NCI-H446 treated with DMSO at 0.1 percent for 48 hours (cell line): ENCODE measurements around the gene SLC35E1.
"Not testable (repeated sequence)": the region's sequence is repeated elsewhere in the genome, so short reads cannot be mapped to it uniquely, and the experiment has no call there.

Source experiments
- DNase-seq: peaks from one replicate; lab custom pipeline; 2025; lab: John Stamatoyannopoulos, UW

The SLC35E1 gene

GRCh38 chr19:16581145-16581970, 9.1 kb upstream of the SLC35E1 start:
- DNase-seq: no peak

DNA sequence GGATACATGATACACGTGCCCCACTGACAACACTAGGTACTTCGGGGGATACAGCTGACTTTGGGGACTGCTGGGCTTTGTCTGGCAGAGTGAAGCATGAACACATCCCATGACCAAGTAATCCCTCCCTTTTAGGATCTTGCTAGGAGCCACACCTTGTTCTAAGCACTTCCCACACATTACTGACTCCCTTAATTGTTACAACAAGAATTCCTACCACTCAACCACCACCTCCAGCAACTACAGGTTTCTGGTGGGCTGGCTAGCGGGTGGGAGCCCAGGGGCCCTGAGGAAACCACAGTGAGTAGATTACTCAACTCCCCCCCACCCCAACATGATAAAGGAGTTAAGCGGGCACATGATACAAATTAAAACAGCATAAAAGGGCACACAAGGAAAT, 7.2 kb upstream of the SLC35E1 start:
- DNase-seq: no peak

DNA sequence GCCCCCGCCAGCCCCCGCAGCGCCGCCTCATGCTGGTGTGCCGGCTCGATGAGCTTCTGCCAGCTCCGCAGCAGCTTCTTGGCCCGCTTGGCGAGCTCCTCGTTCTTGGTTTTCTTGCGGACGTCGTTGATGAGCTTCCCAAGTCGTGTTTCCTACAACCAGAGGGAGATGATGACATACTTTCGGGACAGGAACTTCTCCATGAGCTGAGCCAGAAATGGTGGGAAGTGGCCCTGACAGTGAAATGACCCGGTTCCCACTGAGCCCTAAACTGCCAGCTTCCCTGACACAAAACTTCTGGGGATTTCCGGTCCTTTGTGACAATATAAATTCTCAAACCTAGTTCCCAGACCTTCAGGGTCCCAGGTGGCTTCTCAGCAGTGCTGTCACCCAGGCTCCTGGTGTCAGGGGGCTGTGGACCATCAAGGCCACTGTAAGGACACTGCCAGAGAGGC, 5.3 kb upstream of the SLC35E1 start:
- DNase-seq: no peak

- no peak for DNase-seq
Measured at GRCh38 chr19:16576690-16577530, 4.7 kb upstream of the SLC35E1 start.

GRCh38 chr19:16575861-16576689, 3.9 kb upstream of the SLC35E1 start:
- no peak for DNase-seq

DNA sequence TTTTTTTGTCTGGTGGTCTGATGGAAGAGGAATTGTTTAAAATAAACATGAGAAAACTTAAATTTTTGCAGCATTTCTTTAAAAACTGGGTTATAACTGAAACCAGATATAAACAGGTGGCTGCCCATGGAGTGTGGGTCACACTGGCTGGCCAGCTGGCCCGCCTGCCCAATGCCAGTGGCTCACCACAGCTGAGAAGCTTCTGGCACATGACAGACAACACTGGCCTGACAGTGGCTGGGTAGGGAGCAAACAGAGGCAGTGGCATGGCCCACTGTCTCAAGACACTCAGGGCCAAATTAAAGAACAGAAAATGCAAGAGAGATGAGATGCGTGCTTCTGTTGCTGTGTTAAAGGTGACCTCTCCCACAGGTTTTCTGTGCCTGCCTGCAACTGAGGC, 3.1 kb upstream of the SLC35E1 start:
- DNase-seq: no peak

DNA sequence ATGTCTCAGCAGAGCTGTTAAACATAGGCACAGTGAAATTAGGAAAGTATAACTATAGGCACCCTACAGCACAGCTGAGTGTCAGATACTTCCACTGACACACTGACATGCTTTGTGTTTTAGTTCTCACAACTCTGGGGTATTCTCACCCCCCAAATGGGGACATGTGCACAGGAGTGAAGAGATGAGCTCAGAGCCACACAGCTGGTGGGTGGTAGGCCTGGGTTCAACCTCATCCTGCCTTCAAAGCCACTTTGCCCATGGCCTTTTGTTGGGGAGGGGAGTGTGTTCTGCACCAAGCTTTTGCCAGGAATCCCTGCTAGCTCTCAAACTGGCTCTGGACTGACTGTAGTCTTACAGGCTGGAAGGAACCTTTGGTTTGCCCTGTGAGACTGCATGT, 1.7 kb upstream of the SLC35E1 start:
- DNase-seq: no peak

DNA sequence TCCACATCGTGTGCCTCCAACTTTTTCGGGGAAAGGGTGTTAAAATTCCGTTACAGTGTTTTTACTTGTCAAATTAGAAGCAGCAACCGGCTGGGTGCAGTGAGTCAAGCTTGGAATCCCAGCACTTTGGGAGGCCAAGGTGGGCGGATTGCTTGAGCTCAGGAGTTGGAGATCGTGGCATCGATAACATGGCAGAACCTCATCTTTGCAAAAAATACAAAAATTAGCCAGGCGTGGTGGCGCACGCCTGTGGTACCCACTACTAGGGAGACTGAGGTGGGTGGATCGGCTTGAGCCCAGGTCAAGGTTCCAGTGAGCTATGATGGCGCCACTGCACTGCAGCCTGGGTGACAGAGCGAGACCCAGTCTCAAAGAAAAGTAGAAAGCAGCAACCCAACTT, 1.1 kb upstream of the SLC35E1 start:
- DNase-seq: no peak

GRCh38 chr19:16571822-16572331, 338 bp downstream of the SLC35E1 start:
- no peak for DNase-seq

- peak; percentile 40 for DNase-seq
Measured at GRCh38 chr19:16571283-16571682, 932 bp downstream of the SLC35E1 start.

GRCh38 chr19:16569609-16570320, 2.5 kb downstream of the SLC35E1 start:
- no peak for DNase-seq

GRCh38 chr19:16566702-16567101, 5.5 kb downstream of the SLC35E1 start:
- no peak for DNase-seq

- no peak for DNase-seq
Measured at GRCh38 chr19:16566161-16566560, 6.1 kb downstream of the SLC35E1 start.

- no peak for DNase-seq
Measured at GRCh38 chr19:16564842-16565241, 7.4 kb downstream of the SLC35E1 start.

GRCh38 chr19:16562608-16563025, 9.6 kb downstream of the SLC35E1 start:
- DNase-seq: no peak

GRCh38 chr19:16561382-16561781, 10.8 kb downstream of the SLC35E1 start:
- DNase-seq: peak; percentile 92

- DNase-seq: no peak
Measured at GRCh38 chr19:16559780-16560276, 12.4 kb downstream of the SLC35E1 start.

DNA sequence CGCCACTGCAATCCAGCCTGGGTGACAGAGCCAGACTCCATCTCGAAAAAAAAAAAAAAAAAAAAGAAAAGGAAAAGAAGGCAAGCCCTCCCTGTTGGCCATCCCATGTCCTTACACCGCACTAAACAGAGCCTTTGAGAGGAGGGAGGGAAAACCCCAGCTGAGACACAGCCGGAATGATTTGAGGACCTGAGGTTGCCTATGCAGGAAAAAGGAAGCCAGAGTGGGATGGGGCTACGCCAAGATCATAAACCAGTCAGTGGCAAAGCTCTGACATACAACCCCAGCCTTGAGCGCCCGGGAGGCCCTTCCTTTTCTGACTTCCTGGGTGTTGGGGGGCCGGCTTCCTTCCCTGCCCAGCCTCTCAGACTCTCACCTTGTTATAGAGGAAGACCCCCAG, 17.4 kb downstream of the SLC35E1 start:
- DNase-seq: no peak

DNA sequence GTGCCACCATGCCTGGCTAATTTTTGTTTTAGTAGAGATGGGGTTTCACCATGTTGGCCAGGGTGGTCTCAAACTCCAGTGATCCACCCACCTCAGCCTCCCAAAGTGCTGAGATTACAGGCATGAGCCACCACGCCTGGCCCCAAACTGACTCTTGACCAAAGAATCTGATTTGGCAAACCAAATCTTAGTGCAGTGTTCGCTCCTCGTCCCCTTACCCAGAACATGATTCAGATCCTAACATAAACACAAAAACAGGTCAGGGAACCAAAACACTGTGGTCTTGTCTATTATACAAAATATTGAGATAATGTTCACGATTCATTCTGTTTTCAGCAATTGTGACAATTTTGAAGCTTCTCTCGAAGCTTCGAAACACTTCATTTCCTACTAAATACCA, 20.3 kb downstream of the SLC35E1 start:
- not testable (repeated sequence) for DNase-seq

DNA sequence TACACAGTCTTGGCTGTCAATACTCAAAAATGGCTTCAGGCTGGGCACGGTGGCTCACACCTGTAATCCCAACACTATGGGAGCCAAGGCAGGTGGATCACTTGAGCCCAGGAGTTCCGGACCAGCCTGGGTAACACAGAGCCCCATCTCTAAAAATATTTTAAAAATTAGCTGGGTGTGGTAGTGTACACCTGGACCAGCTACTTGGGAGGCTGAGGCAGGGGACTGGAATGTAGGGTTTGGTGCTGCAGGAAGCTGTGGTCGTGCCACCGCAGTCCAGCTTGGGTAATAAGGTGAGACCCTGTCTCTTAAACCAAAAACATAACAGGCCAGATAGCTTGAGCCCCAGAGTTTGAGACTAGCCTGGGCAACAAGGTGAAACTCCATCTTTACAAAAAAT, 23.3 kb downstream of the SLC35E1 start:
- no peak for DNase-seq
